ENCODE results near the gene TMEM164.

TMEM164 gene

GRCh38 chrX:110046971-110047370 lies 44.1 kb downstream of the TMEM164 start:
- TF ChIP-seq CTCF (conservative IDR thresholded peaks at IDR 0.05; ENCODE audit: low read depth, low read length), result no peak
- no peak for DNase-seq (ENCODE audit: low read depth)

GRCh38 chrX:110049096-110049495 lies 46.2 kb downstream of the TMEM164 start:
- no peak overlapping the region for H3K4me3 ChIP-seq (ENCODE audit: low read depth, low read length)
- no peak for DNase-seq (ENCODE audit: low read depth)
- no peak for TF ChIP-seq CTCF (conservative IDR thresholded peaks at IDR 0.05; ENCODE audit: low read depth, low read length)

More at GRCh38 chrX:110046971-110047370, 44.1 kb downstream of the TMEM164 start:
- H3K4me3 ChIP-seq (ENCODE audit: low read depth, low read length), result no peak overlapping the region

GRCh38 chrX:110050386-110050785 lies 47.5 kb downstream of the TMEM164 start:
- DNase-seq (ENCODE audit: low read depth), result no peak
- TF ChIP-seq CTCF (conservative IDR thresholded peaks at IDR 0.05; ENCODE audit: low read depth, low read length), result no peak
- H3K4me3 ChIP-seq (ENCODE audit: low read depth, low read length), result no peak overlapping the region

GRCh38 chrX:110050901-110051300 lies 48.0 kb downstream of the TMEM164 start:
- no peak overlapping the region for H3K4me3 ChIP-seq (ENCODE audit: low read depth, low read length)
- DNase-seq (ENCODE audit: low read depth), result no peak
- no peak for TF ChIP-seq CTCF (conservative IDR thresholded peaks at IDR 0.05; ENCODE audit: low read depth, low read length)

- no peak for DNase-seq (ENCODE audit: low read depth)
- no peak for TF ChIP-seq CTCF (conservative IDR thresholded peaks at IDR 0.05; ENCODE audit: low read depth, low read length)
- no peak overlapping the region for H3K4me3 ChIP-seq (ENCODE audit: low read depth, low read length)
Observed at GRCh38 chrX:110051559-110051958, 48.6 kb downstream of the TMEM164 start.

- DNase-seq (ENCODE audit: low read depth), result no peak
- no peak overlapping the region for H3K4me3 ChIP-seq (ENCODE audit: low read depth, low read length)
- TF ChIP-seq CTCF (conservative IDR thresholded peaks at IDR 0.05; ENCODE audit: low read depth, low read length), result no peak
Observed at GRCh38 chrX:110052303-110052702, 49.4 kb downstream of the TMEM164 start.

- DNase-seq (ENCODE audit: low read depth), result no peak
- no peak for TF ChIP-seq CTCF (conservative IDR thresholded peaks at IDR 0.05; ENCODE audit: low read depth, low read length)
Observed at GRCh38 chrX:110053453-110053852, 50.5 kb downstream of the TMEM164 start.

More at GRCh38 chrX:110053453-110053852, 50.5 kb downstream of the TMEM164 start:
- H3K4me3 ChIP-seq (ENCODE audit: low read depth, low read length), result no peak overlapping the region
